Lower leg skin (tissue), 3 donors: ENCODE measurements around the gene KASH5.

Source experiments
- CTCF ChIP-seq, 3 donors: fragments of 450-650 bp; IDR thresholded peaks; one replicate each; pipeline ENCODE4 v1.5.1; 2016; ENCODE audit warnings: antibody characterized with exemption in 3 of 3, mild to moderate bottlenecking in 3 of 3, moderate library complexity in 2 of 3
- POLR2A ChIP-seq, 2 donors: fragments of 450-650 bp; IDR thresholded peaks; one replicate each; pipeline ENCODE4 v1.6.1; 2016 to 2017; ENCODE audit warnings: antibody characterized with exemption in 2 of 2, mild to moderate bottlenecking in 1 of 2, moderate library complexity in 1 of 2

GRCh38 chr19:49462492-49462891 is 74.4 kb downstream of the KASH5 start:
- TF ChIP-seq CTCF (IDR thresholded peaks at IDR 0.05) (no peak), POLR2A (IDR thresholded peaks at IDR 0.05) (no peak)
